CD4-positive, alpha-beta T cell treated with Interleukin-15 for 1 hour (primary cell): ENCODE results near the gene OR1F1.
"Not testable (repeated sequence)": the region's sequence is repeated elsewhere in the genome, so short reads cannot be mapped to it uniquely, and the experiment has no call there.

Experiments
- DNase-seq: peaks from one replicate; pipeline ENCODE4 v3.0.0-alpha.2; 2020

Gene OR1F1

GRCh38 chr16:3152027-3152276 lies 36.1 kb upstream of the OR1F1 start:
- peak; percentile 30 for DNase-seq

GRCh38 chr16:3152277-3152990 lies 35.6 kb upstream of the OR1F1 start:
- DNase-seq: peak; percentile 85

GRCh38 chr16:3152991-3153368 lies 35.0 kb upstream of the OR1F1 start:
- no peak for DNase-seq

- no peak for DNase-seq
Measured at GRCh38 chr16:3155181-3155580, 32.8 kb upstream of the OR1F1 start.

GRCh38 chr16:3155972-3156371 lies 32.0 kb upstream of the OR1F1 start:
- DNase-seq: no peak

- DNase-seq: peak; percentile 83
Measured at GRCh38 chr16:3157229-3158025, 30.6 kb upstream of the OR1F1 start.

- no peak for DNase-seq
Measured at GRCh38 chr16:3158026-3158509, 29.9 kb upstream of the OR1F1 start.

- peak; percentile 93 for DNase-seq
Measured at GRCh38 chr16:3158510-3159314, 29.3 kb upstream of the OR1F1 start.

GRCh38 chr16:3161235-3162018 lies 26.6 kb upstream of the OR1F1 start:
- no peak for DNase-seq

GRCh38 chr16:3164121-3164991 lies 23.6 kb upstream of the OR1F1 start:
- no peak for DNase-seq

GRCh38 chr16:3165111-3165822 lies 22.7 kb upstream of the OR1F1 start:
- DNase-seq: no peak

GRCh38 chr16:3166505-3166886 lies 21.5 kb upstream of the OR1F1 start:
- no peak for DNase-seq

GRCh38 chr16:3168729-3169128 lies 19.3 kb upstream of the OR1F1 start:
- not testable (repeated sequence) for DNase-seq

- DNase-seq: no peak
Measured at GRCh38 chr16:3170440-3171180, 17.4 kb upstream of the OR1F1 start.

- DNase-seq: peak; percentile 40
Measured at GRCh38 chr16:3171181-3171854, 16.7 kb upstream of the OR1F1 start.

- no peak for DNase-seq
Measured at GRCh38 chr16:3171855-3172593, 16.0 kb upstream of the OR1F1 start.

- DNase-seq: no peak
Measured at GRCh38 chr16:3173892-3174617, 13.9 kb upstream of the OR1F1 start.

- DNase-seq: no peak
Measured at GRCh38 chr16:3174618-3175148, 13.3 kb upstream of the OR1F1 start.
